Urinary bladder (tissue), 4 donors: ENCODE data around the gene CASP7. TPM values are rescaled to one million over a fixed set of nuclear protein-coding genes. Genes with fewer than 3 reads are reported as not detected.

ENCODE experiments used
- DNase-seq: peaks from one replicate; pipeline ENCODE4 v3.0.0-alpha.2; 2015; ENCODE audit errors: extremely low spot score
- H3K27ac ChIP-seq: one replicate; pipeline ENCODE4 v1.5.1; 2013; ENCODE audit warnings: low read depth, mild to moderate bottlenecking, moderate library complexity
- H3K36me3 ChIP-seq: one replicate; pipeline ENCODE4 v1.6.1; 2013; ENCODE audit warnings: mild to moderate bottlenecking, moderate library complexity; ENCODE audit not compliant: insufficient read depth
- H3K4me1 ChIP-seq: one replicate; pipeline ENCODE4 v1.6.1; 2013; ENCODE audit warnings: mild to moderate bottlenecking, moderate library complexity; ENCODE audit not compliant: insufficient read depth
- H3K4me3 ChIP-seq: one replicate; pipeline ENCODE4 v1.5.1; 2013; ENCODE audit warnings: low read depth, low read length
- WGBS: extraction: QIAGEN DNeasy Blood & Tissue Kit; methylation state at CpG from one replicate; pipeline ENCODE4 v1.1.7; 2013; 5-methylcytosine and 5-hydroxymethylcytosine counted together
- polyA plus RNA-seq: library from polyadenylated mRNA; stranded (reverse); fragments of 200-250 nt; gene quantifications from one replicate; pipeline ENCODE4 v1.2.3, GENCODE V29; 2013
- total RNA-seq: library from RNA; depleted of rRNA; stranded (reverse); fragments of >200 nt; gene quantifications from one replicate; pipeline ENCODE4 v1.2.3, GENCODE V29; 2014
- donor health status: healthy with polysubstance abuse.
- donor health status: healthy.

Gene CASP7
- total and polyA plus RNA-seq, 2 donors: 21.5 to 38.4 TPM

DNA sequence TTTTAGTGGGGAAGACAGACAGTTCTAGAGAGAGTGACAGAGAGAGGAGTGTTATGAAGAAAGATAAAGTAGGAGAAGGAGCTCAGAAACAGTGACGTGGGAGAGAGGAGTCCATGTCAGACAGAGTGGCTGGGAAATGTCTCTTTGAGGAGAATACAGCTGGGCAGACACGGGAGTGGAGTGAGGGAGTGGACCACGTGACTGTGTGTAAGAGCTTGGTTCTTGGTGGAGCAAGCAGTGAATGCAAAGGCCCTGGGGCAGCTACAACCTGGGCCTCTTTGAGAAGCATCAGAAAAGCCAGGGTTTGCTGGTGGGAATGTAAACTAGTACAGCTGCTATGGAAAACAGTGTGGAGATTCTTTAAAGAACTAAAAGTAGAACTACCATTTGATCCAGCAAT lies 59.9 kb downstream of the CASP7 start:
- Histone ChIP-seq H3K4me1 (no peaks in the 10 kb centered on the region), H3K4me3 (no peak overlapping the region), H3K36me3 (no peaks in the 10 kb centered on the region), H3K27ac (no peak overlapping the region)
- 74% methylated on average over 3 of the region's 3 CpGs for WGBS
- DNase-seq: no peak

DNA sequence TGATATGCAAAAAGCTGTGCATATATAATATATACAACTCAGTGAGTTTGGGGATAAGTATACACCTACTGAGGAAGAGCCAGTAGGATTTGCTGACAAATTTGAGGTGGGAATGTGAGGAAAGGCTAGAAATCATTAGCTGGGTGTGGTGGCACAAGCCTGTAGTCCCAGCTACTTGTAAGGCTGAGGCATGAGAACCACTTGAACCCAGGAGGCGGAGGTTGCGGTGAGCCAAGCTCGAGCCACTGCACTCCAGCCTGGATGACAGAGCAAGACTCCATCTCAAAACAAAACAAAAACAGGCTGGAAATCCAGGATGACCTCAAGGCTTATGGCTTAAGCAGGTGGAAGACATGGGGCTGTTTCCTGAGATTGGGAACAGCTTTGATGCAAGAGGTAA lies 61.1 kb downstream of the CASP7 start:
- no peak for DNase-seq
- WGBS: 89% methylated on average over 3 of the region's 3 CpGs
- no peak overlapping the region for H3K4me3 ChIP-seq
- H3K27ac ChIP-seq: no peak overlapping the region
- H3K4me1 ChIP-seq: no peaks in the 10 kb centered on the region
- H3K36me3 ChIP-seq: no peaks in the 10 kb centered on the region

DNA sequence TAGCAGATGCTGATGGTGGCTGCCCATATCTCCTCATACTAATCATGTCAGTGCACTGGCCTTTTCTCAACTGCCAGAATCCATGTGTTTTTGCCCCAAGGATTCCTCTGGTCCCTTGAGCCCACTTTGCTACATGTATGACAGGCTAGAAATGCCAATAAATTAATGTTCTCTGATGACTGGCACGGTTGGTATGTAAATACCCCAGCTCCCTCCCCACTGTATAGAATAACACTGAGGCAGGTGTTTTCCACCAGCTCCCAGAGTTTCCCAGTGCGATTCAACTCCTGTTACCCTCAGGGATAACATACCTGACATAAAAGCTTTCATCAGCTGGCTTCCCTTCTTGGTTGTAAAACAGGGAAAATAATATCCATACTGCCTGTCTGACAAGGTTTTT lies 62.8 kb downstream of the CASP7 start:
- no peaks in the 10 kb centered on the region for H3K4me1 ChIP-seq
- H3K36me3 ChIP-seq: no peaks in the 10 kb centered on the region
- no peak overlapping the region for H3K27ac ChIP-seq
- H3K4me3 ChIP-seq: no peak overlapping the region
- DNase-seq: no peak
- 71% methylated on average over 2 of the region's 2 CpGs for WGBS

DNA sequence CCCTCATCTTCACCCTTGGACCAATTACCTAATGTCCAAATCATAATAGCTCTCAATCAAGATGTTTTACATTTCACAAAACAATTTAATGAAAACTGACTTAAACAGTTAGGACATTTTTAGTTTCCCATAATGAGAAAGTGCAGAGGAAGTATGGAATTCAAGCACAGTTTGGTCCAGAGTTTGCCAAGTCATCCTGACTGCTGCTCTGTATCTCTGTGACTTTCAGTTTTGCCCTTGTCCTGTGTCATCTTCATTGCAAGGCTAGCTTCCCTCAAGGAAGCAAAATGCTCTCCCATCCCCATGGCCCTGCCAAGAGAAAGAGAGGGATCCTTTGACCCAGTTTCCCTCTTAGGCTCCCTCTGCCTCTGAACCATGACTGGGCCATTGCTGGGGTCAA lies 63.9 kb downstream of the CASP7 start:
- Histone ChIP-seq H3K36me3 (no peaks in the 10 kb centered on the region), H3K4me3 (no peak overlapping the region), H3K4me1 (no peaks in the 10 kb centered on the region), H3K27ac (no peak overlapping the region)
- DNase-seq: no peak

DNA sequence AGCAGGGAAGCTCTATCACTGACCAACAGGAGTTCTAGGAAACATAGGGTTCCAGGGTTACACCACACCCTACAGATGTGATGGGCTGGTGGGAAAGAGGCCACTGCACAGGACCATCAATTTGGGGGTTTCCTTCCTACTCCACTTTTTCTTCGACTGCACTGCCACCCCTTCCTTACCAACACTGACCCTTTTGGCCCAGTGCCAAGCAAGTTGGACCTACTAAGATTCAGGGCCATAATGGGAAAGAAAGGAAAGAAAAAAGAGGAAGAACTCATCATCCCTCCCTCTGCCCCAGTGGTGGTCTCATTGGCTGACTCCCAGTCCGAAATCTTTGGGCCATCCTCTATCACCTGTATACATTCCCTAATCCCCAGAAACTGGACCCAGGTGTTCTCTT lies 65.7 kb downstream of the CASP7 start:
- no peak for DNase-seq
- Histone ChIP-seq H3K36me3 (no peaks in the 10 kb centered on the region), H3K27ac (no peak overlapping the region), H3K4me3 (no peak overlapping the region), H3K4me1 (no peaks in the 10 kb centered on the region)
- 87% methylated on average over 2 of the region's 2 CpGs for WGBS

DNA sequence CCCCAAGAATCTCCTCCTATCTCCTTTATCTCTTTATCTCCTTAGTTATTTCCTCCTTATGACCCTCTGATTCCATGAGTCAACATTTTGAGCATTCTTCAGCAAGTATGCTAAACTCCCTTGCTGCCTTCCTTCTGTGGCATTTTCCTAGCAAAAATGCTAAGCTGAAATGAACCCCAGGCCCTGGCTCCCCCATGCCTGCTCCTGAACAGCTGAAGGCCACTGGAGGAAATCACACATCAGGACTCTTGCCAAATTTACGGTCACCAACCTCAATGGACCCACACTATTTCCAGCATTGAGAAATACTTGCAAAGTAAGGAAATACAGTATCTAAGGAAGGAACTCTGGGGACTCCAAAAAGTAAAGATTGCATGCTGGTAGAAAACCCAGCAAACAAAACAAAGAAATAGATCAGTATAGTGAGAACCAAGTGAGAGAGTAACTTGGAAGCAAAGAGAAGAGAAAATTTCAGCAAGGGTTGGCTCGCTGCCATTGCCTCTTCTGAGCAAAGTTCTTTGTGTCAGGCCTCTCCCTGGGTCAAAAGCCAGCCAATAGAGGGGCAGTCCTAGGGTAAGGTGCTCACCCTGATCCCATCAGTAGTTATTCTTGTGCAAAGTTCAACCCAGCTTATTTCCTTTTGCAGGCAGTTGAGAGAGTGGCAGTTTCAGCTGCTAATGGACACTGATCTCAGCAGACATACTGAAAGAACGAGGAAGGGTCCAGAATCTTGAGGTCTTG lies 66.7 kb downstream of the CASP7 start:
- WGBS: 73% methylated on average over 3 of the region's 3 CpGs

DNA sequence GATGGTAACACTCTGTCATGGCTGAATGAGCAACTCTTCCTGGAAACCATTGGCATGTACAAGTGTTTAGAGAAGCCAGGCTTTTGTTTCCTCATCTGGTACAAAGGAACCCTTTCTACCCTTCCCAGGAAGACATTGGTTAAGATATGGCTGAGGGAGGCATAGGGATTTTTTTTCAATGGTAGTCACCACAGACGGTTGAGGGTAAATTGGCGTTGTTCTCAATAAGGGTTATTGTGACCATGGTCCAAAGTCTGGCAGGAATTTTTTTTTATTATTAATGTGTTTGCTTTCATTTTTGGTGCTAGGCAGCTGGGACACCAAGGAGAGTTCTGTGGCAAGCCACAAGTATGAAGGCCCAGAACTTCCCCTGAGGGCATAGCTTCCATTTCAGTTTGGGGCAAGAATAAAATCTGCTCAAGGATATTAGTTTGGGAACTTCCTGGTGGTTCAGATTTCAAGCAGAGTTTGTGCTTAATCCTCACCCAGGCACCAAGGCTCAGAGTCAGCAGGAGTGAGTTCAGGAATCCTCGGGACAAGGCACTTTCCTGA lies 71.5 kb downstream of the CASP7 start, which contains the start of gene PLEKHS1:
TSS of gene PLEKHS1 (plus strand) at position 502 of the 552 bp plus-strand sequence. CDS start 3,596 bp downstream, outside the sequence.
- no peak for DNase-seq
- H3K4me3 ChIP-seq: no peak within 1 kb of the TSS
- no peaks in the 10 kb centered on the region for H3K4me1 ChIP-seq
- H3K36me3 ChIP-seq: no peaks in the 10 kb centered on the region
- H3K27ac ChIP-seq: no peak within 1 kb of the TSS
- 93% methylated on average over 3 of the region's 3 CpGs for WGBS

More for the DNA sequence above, 66.7 kb downstream of the CASP7 start:
- Histone ChIP-seq H3K4me1 (no peaks in the 10 kb centered on the region), H3K4me3 (no peak overlapping the region), H3K27ac (no peak overlapping the region), H3K36me3 (no peaks in the 10 kb centered on the region)
- DNase-seq: no peak

DNA sequence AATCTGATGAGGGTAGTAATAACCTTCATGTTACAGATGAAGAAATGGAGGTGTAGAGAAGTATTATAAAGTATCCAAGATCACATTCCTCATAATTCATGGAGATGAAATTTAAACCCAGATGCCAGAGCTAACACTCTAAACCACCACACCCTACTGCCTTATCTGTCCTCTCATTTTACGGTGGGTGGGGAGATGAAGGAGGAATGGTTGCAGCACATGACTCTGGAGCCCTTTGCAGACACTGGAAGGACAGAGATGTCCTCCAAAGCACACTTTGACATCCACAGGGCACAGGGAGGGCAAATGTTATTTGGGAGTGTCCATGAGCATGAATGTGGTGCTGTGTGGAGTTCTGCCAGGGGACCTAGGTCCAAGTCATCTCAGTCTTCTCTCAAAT lies 72.8 kb downstream of the CASP7 start:
- Histone ChIP-seq H3K4me3 (no peak overlapping the region), H3K27ac (no peak overlapping the region), H3K36me3 (no peaks in the 10 kb centered on the region), H3K4me1 (no peaks in the 10 kb centered on the region)
- 36% methylated on average over 1 of the region's 1 CpG for WGBS
- DNase-seq: no peak

DNA sequence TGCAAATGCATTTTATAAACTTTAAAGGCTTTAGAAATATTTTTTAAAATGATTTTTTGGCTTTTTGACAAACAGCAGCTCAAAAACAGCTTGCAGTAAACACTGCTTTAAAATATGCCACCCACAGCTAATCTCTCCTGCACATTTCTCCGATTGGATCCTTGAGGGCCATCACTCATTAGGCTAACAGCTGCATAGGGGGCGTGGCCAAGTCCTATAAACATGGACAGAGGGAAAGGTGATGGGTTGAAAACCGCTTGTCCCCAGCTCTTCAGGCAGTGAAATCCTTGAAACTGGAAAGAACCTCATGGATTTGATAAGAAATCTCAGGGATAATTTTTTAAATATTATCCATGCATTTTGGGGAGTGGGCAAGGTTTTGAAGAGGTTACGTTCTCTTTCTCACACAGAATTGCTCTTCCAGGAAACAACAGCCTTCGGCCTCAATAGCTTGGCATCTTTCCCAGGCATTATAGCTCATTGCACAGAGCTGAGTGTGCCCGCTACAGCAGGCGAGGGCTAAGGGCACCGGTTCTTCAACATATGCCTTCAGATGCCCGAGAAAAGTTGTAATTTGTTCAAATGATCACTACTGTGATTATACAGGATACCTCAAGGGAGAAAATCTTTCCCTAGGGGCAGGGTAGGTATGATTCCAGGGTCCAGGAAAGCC lies 73.4 kb downstream of the CASP7 start:
- 66% methylated on average over 9 of the region's 9 CpGs for WGBS
- Histone ChIP-seq H3K4me3 (no peak overlapping the region), H3K36me3 (no peaks in the 10 kb centered on the region), H3K4me1 (no peaks in the 10 kb centered on the region), H3K27ac (no peak overlapping the region)
- DNase-seq: no peak

DNA sequence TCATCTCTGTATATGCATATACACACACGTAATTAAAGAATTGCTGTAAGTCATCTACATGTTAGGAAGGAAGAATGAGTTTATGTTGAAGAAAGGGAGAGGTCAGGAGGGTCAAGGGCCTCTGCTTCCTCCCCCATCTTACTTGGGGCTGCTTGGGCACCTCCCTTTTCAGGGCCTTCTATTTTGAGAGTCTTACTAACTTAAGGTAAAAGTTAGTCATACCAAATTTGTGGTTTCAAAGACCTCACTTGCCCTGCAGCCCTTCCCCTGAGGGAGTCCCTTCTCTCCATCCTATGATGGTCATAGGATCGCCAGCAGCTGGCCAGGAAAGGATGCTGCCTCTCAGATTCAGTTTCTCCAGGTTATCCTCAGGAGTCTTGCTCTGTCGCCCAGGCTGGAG lies 74.4 kb downstream of the CASP7 start:
- no peaks in the 10 kb centered on the region for H3K4me1 ChIP-seq
- no peak overlapping the region for H3K4me3 ChIP-seq
- no peak overlapping the region for H3K27ac ChIP-seq
- no peak for DNase-seq
- 86% methylated on average over 3 of the region's 3 CpGs for WGBS
- no peaks in the 10 kb centered on the region for H3K36me3 ChIP-seq

DNA sequence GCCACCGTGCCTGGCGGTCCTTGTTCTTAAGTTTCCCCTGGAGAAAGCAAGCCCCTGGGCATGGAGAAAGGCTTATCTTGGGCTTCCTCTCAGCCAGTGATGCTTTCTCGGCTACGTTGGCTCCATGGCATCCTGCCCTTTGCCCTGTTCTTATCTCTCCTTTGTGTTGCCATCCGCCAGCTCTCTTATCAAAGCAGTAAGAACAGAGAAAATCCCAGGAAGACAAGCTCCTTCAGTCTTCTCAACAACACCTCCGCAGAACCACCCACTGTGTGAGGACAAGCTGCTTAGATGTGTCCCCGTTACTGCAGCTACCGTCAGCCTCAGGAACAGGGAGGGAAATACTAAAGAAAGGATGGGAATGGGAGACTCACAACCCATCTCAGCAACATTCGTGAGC lies 75.1 kb downstream of the CASP7 start:
- H3K4me1 ChIP-seq: no peaks in the 10 kb centered on the region
- H3K4me3 ChIP-seq: no peak overlapping the region
- WGBS: 63% methylated on average over 9 of the region's 9 CpGs
- H3K27ac ChIP-seq: no peak overlapping the region
- DNase-seq: no peak
- no peaks in the 10 kb centered on the region for H3K36me3 ChIP-seq

DNA sequence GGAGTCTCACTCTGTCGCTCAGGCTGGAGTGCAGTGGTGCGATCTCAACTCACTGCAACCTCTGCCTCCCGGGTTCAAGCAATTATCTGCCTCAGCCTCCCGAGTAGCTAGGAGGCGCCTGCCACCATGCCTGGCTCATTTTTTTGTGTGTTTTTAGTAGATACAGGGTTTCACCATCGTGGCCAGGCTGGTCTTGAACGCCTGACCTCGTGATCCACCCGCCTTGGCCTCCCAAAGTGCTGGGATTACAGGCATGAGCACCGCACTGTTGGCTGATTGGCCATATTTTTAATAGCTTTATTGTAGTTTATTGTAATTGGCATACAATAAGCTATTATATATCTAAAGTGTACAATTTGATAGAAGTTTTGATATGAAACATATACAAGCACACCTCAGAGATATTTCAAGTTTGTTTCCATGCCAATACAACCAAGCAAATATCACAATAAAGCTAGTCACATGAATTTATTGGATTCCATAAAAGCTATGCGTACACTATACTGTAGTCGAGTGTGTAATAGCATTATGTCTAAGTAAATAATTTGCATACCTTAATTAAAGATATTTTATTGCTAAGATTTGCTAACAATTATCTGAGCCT lies 77.3 kb downstream of the CASP7 start:
- H3K36me3 ChIP-seq: no peaks in the 10 kb centered on the region
- no peaks in the 10 kb centered on the region for H3K4me1 ChIP-seq
- no peak overlapping the region for H3K4me3 ChIP-seq
- 90% methylated on average over 12 of the region's 12 CpGs for WGBS
- H3K27ac ChIP-seq: no peak overlapping the region
- no peak for DNase-seq

DNA sequence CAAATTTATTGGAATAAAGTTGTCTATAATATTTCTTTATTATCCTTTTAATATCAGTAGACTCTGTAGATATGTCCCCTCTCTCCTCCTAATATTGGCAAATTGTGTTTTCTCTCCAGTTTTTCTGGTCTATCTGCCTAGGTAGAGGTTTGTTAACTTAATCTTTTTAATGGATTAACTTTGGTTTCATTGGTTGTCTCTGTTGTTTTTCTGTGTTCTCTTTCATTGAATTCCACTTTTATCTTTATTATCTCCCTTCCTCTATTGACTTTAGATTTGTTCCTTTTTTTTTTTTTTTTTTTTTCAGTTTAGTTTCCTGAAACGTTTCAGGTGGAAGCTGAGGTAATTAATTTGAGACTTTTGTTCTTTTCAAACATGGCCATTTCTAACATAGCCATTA lies 82.4 kb downstream of the CASP7 start:
- DNase-seq: no peak
- no peaks in the 10 kb centered on the region for H3K36me3 ChIP-seq
- H3K4me3 ChIP-seq: no peak overlapping the region
- H3K4me1 ChIP-seq: no peaks in the 10 kb centered on the region
- WGBS: 44% methylated on average over 1 of the region's 1 CpG
- no peak overlapping the region for H3K27ac ChIP-seq

DNA sequence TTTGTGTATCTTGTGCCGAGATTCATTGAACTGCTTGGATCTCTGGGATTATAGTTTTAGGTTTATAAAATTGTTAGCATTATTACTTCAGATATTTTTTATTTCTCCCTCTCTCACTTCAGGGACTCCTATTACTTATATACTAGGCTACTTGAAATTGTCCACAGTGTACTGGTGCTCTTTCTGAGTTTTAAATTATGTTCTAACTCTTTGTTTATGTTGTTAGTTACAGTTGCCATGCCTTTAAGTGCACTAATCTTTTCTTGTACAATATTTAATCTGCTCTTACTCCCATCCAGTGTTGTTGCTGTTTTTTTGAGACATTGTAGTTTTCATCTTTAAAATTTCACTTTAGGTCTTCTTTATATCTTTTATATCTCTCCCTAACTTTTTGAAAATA lies 84.9 kb downstream of the CASP7 start:
- DNase-seq: no peak
- WGBS: 35% methylated on average over 1 of the region's 1 CpG
- Histone ChIP-seq H3K4me3 (no peak overlapping the region), H3K27ac (no peak overlapping the region), H3K4me1 (no peaks in the 10 kb centered on the region), H3K36me3 (no peaks in the 10 kb centered on the region)
